Stimulated activated CD8-positive, alpha-beta memory T cell treated with anti-CD3 and anti-CD28 coated beads, Interleukin-4, amount 100 ng/mL, for 4 hours (primary cell): Measurements from ENCODE around the gene CSRP3.
A peak's percentile ranks its signal among the peaks of the same experiment; 100 is the strongest.

Experiments
- DNase-seq, 2 donors: peaks; one replicate each; pipeline ENCODE4 v3.0.0-alpha.2; 2020; ENCODE audit warnings: low read depth in 2 of 2, low spot score in 1 of 2

CSRP3 gene

DNA sequence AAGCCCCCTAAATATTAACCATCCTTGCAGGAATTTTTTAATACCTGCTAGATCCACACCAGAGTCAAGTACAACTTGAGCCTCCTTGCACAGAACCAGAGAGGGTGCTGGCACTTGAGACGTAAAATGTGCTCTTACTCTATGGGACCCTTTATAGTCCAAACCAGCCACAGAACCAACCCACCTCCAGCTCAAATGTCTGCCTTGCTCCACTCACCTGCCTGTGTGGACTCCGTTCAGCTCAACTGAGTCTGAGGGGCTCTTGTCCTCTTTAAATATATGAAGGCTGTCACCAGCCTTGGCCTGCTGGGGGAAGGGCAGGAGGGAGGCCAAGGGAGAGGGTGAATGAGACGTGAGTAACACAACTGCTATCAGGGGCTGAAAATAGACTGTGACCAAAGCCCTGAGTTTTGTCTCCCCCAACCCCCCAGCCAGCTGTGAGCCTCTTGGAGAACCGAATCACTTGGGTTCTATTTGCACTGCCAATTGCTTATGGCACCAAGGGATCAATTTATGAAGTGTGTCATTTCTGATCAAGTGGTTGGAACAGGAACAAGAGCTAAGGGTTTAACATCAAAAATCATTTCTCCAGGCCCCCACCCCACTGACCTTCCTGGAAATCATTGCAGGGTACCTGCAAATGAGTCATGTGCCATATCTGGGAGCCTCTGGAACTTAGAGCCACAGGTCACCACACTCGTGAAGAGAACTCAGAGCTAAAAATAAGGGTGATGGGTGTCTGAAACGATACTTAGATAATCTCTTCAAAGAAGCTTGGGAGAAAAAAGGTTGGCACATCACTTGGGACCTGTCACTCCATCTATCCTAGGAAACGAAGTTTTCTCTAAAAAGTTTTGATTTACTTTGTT lies at the start of gene CSRP3:
TSS of gene CSRP3 (minus strand) at position 247 of the 869 bp plus-strand sequence. CDS start 9,535 bp downstream, outside the sequence.
- no peak for DNase-seq

DNA sequence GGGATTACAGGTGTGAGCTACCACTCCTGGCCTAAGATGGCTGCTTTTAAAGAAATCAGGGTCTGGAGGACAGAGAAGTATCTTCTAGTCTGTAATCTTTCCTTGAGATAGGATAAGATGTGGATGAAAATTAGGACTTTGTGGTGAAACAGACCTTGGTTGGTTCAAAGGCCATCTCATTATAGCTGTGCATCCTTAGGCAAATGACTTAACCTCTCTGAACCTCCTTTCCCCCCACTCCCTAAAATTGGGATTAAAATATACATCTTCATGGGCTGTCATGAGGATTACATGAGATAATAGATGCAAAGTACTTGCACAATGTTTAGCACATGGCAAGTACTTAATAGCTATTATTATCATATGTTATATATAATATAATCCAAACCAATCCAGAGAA lies 49.8 kb upstream of the CSRP3 start:
- DNase-seq: no peak

DNA sequence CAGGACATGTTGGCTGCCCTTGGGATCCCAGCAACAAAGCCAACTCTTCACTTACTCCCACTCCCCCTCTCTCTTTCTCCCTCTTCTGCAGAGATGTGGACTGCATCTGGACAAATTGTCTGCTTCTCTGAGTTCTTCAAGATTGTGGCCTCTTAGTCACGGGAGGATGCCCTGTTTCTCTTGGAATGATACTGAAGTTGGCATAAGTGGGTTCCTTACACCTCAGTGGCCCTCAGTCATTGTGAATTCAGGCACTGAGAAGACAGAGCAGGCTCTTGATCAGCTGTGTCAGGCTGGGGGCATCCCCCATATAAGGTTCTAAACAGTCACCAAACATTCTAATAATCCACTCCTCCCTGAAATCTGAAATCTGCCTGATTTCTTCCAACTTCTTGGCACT lies 45.0 kb upstream of the CSRP3 start:
- DNase-seq: no peak

DNA sequence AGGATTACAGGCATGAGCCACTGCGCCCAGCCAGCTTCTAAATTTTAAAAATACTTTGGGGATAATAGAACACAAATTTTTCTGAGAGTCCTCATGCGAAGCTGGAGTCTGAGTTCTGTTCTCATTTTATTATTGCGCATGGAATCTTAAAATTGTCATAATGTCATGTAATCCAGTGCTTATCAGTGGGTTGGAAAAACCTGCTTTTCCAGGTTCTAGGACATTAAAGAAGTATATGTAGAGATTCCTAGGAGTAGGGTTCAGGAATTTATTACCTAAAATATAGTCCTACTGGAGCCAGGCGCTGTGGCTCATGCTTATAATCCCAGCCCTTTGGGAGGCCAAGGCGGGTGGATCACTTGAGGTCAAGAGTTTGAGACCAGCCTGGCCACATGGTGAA lies 43.6 kb upstream of the CSRP3 start:
- DNase-seq: no peak

DNA sequence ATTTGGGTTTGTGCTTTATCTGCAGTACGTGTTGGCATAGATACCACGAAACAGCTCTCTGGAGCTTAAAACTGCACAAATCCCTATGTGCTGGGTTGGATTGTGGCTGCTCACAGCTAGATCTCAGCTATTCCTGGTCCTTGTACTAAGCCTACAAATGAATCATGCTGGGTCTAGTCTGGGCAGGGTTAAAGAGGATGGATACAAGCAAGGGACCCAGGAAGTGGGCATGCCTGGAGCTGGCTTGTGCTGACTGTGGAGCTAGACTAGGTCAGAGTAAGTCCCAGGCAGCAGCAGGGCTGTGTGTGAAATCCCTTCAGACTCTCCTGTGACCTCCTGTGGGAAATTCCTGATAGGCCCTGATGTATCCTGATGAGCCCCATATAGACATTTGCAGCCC lies 42.8 kb upstream of the CSRP3 start:
- no peak for DNase-seq

DNA sequence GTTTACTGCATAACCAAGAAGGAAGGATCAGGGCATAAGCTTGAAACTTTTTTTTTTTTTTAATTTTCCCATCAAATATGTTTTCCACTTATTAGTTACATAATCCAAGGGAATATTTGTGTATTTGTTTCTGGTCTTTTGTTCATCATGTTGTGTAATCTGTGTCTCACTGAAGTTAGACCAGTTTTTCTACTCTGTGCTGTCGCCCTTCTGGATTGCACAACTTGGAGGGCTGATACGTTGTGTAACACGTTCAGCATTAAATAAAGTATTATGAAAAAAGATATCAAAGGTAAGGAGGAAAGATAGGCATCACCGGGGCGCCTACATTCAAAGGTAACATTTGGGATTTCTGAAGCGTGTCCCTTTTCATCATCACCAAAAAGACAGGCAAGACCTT lies 42.3 kb upstream of the CSRP3 start:
- DNase-seq: no peak

DNA sequence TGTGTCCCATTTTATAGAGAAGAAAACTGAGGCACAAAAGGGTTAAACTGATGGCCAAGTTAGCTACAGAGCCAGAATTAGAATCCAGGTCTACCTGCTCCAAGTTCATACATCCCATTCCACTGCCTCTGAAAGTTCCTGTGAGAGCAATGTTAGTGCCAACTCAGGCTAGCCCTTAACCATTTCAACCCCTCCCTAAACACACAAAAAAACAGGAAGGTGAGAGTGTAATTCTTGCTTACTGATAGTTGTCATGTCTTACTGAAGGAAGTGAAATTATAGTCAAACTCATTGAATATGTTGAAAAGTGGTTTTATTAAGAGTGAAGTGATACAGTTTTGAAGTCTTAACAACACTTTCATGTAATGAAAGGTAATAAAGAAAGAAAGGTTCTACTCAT lies 41.8 kb upstream of the CSRP3 start:
- no peak for DNase-seq

DNA sequence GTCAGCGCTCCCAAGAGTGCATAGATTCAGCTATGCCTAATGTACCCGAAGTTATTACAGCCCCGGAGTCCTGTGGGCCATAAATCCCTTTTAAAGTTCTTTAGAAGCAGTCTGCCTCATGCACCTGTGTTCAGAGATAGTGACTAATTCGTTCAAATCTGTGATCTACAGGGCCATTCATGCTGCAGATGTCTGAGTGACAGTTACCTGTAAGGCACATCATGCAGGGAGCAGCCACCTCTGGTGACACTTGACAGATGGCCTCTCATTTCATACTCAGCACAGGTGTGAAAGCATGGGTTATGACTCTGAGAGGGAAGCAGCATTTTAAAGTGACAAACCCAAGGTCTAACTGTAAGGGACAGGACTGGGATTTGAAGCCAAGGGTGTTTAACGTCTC lies 41.4 kb upstream of the CSRP3 start:
- no peak for DNase-seq

DNA sequence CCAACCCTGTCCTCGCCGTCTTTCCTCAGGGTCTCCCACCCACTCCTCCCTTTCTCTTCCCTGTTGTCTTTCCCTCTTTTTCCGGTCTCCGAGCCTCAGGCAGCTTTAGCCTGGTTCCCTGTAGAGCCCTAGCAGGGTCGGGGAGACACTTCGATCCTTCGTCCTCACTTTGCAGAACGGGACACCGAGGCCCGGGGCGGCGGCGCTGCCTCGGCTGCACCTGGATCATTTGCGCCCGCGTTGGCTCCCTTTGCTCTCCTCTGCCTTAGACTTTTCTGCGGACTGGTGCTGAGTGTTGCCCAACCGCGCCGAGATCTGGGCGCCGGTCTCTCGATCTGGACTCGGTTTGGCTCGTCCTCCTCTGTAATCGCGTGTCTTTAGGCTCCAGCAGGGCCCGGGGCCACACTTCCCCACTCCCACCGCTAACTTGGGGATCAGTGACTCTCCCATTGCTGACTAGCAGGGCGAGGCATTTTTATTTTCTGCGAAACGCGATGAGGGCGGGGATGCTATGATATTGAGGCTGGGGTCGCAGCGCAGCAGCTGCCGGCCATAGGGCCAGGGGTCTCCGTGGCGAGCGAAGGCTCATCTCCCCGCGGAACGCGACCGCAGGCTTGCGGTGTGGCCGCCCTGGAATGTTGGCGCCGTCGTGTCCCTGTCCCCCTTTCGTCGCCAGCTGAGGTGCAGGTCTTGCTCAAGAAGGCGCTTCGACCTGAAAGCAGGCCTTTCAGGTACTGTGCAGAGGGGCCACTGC lies 40.6 kb upstream of the CSRP3 start:
- DNase-seq: no peak

DNA sequence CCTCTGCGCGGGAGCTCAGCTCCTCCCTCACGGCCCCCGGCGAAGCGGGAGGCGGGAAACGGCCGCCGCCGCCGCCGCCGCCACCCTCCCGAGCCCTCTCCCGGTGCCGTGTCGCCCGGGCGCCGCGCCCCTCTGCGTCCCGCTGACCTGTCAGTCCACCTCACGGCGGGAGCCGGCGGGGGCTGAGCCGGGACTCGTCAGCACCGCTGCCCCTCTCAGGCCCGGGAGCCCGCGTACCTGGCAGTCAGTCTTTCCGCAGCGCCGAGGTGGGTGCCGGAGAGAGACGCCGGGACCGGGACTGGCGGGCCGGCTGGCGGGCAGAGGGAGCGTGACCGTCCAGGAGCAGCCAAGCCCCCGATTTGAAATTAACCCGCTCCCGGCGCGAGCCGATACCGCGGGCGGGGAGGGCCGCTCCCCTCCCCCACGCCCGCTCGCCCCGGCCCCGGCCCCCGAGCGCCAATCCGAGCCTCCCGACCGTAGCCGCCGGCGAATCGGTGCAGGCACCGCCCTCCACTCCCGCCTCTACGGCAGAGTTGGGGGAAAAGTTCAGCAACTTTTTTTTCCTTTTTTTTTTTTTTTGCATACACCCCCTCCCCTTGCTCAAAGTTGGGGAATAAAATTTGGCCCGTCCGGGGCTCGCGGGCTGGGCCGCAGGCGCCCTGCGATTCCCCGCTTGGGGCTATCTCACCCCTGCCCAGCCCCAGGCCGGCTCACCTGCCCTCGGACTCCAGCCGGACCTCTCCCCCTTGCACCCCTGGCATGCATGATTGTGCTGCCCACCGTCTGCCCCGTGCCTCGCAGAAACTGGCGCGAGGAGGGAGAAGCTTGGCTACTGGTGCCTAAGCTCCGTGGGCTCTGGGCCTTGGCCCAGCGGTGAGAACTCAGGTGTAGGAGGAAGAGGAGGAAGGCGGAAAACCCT lies 39.7 kb upstream of the CSRP3 start:
- no peak for DNase-seq

DNA sequence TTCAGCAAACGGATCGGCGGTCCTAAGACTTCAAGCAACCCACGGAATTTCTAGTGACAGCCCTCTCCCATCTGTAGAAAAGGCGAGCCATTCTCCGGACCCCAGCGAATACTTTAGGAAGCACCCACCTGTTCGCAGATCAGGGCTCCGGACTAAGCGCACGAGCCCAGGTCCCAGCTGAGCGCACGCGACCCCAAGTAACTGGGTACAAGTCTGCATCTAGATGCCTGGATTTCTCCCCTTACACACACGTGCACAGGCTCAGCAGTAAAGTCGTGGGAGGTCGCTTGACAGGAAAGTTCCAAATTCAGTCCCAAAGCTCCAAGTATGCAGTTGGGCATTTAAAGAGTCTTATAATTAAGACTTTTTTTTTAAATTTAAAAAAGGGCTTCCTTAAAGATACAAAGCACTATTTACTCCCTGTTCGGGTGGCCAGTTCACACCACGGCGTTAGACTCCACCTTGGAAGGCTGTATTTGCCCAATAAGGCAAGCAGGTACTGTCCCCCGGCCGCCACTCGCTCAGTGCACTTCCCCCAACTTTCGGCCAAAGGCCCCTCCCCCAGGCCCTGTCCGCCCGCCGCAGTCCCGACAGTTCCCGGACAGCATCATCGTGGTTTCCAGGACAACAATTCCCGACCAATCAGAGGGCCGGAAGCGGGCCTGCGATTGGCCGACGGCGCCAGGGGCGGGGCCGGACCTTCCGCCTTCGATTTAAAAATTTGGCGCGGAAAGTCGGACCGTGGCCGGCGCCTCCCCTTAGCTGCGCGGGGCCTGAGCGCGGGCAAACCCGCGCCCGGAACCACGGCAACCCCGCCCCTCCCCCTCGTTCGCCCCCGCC lies 38.9 kb upstream of the CSRP3 start, which contains the start of gene E2F8:
TSS of gene E2F8 (minus strand) at position 526 of the 840 bp plus-strand sequence. CDS start 824 bp downstream, outside the sequence.
- DNase-seq: peak; percentile 55 to 66

DNA sequence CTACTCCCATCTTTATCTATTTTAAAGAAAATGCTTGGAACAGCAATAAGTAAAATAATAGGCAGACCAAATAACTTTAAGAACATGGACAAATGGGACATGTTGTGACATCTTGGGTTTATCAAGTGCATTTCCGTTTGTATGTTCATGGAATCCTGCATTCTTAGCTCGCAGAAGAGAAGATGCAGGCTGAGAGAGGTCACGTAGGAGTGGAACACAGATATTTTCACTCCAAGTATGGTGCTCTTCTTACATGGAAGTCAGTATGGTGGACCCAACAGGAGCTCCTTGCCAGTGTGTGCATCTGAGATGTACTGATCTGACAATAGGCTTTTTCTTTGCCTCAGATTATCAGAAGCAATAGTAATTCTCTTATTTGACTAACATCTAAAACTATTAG lies 37.3 kb upstream of the CSRP3 start:
- no peak for DNase-seq

DNA sequence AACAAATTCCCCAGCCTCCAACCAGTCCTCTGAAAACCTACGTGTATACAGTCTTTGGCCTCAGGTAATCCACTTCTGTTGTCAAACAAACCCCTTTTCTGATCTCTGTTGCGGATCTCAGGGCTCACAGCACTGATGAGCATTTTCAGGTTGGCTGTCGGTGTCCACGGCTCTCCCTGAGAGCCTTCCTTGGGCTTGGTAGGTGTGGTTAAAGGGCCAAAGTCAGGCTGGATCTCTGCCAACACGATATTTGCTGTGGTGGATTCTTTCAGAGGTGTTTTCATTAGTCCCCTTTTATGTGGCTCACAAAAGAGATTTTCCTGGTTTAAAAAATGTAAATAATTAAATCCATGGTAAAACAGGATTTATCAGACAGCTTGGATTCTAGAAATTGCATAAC lies 36.0 kb upstream of the CSRP3 start:
- no peak for DNase-seq

DNA sequence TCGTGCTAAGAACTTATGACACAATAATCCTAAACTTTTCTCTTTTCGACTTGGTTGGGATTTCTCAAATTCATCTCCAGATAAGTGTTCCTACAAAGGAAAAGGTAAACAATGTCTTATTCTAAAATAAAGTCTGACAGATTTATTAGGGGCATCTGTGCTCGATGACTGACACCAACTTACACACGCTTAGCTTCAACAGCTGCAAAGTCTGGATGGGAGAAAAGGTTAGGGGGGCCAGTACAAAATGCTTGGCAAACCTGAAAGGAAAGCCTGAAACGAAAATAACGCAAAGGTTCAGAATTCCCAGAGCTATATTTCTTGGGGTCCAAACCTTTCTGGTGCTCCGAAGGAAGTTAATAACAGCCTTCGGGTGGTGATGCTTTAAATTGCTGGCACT lies 35.6 kb upstream of the CSRP3 start:
- no peak for DNase-seq

DNA sequence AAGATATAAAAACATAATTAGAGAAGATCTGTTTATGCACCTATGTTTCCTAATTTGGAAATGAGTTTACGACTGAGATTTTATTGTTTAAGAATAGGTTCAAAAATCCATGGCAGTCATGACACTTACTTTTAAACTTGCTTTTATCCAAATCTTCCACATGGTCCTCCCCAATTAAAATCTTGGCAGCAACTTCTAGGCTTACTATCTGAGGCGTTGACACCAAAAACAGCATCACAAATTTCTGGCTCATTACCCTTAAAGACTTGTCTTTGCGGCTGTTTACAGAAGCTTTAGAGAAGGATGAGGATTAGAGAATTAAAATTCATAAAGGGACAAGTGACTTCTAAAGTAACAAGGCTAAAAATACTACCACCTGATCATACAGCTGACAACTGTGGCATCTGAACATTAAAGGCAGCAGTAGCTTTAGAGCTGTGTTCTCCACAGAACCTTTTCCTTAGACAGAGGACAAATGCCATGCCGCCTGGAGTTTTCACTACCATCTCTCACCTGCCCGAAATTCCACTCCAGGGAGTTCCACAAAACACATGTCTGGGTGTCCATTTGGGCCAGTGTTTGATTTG lies 32.5 kb upstream of the CSRP3 start:
- DNase-seq: no peak

DNA sequence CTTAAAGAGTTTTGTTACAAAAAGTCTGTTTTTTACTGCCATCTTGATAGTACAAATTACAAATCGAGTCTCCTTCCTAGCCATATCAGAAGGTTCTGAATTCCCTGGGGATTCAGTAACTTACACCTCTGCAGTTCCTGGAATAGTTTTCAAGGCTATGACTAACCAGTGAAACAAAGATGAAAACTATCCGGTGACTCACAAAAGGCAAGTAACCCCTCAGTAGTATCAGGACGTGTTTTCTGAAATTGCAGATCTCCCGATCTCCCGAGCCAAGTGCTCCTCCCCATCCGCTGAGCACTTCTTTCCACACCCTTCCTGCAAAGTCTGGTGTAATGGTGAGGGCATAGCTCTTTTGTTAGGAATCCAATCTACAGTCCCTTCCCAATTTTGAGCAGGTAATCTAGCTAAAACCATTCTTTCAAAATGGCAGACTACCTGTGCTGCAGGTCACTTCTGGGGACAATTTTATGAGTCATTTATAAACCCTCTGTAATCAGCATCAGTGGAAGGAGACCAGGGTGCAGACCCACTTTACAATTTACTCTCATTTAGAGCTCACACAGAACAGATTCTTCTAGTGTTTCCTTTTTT lies 31.2 kb upstream of the CSRP3 start:
- DNase-seq: no peak

DNA sequence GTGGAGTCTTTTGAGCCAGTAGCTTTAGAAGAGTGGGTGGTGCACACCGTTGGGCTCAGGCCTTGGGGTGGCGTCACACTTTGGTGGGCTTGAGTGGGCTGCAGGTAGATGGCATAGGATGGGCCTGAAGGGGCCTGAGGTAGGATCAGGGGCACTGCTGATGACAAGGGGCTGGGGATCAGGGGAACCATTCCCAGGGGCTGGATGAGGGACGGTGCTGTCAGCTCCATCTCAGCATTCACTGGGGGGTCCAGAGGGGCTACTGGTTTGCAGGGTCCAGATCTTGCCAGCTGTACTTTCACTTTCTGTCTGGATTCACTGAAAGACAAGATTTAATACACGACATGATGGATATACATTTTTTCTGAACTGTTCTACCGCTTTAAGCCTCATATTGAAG lies 27.9 kb upstream of the CSRP3 start:
- no peak for DNase-seq

DNA sequence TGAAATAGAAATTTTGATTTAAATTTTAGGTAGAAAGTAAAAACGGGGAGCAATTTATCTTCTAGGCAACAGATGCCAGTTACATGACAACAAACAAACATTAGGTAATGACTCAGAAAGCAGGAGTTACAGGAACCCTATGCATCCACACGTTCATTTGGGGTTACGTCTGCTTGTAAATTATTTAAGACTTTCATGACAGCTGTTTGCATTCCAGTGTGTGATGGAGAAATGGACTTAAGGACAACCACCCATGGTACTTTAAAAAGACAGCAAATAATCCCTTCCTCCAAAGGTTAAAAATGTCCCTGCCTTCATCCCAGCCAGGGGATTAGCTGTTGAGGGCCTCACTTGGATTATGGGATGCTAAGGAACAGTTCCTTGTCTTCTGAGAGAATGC lies 27.2 kb upstream of the CSRP3 start:
- DNase-seq: no peak

DNA sequence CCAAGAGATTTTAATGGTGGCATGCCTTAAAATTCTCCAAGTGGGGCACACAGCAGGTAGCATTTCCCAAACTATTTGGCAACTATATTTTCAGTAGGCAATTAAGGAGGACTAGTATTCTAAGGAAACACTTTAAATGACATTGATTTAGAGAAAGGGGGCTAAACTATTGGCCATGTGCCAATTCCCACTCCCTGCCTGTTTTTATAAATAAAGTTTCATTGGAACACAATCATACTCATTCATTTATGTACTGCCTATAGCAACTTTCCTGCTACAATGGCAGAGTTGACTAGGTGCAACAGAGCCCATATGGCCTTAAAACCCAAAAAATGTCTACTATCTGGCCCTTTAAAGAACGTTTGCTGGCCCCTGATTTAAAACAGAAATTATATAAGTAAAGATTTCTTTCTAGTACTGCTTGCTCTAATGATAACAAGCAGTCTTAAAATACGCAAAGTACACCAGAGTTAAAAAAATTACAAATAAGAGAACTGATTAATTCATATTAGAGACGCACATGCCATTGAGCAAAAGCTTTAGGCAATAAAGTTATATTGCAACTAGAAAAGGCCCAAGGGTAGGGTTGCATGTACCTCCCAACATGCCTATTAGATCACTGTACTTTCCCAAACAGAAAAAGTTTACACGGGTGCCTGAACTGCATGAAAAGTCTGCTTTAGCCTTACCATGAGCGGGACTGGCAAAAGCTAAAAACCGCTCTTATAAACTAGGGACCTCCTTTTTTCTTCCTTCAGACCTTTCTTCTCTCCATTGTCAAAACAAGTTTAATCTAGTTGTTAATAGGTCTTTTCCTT lies 24.8 kb upstream of the CSRP3 start:
- DNase-seq: no peak
